KMS-11 (cell line): Measurements from ENCODE around the gene CAMK2D.

ENCODE experiments used
- H2AFZ ChIP-seq: fragments of 200-600 bp; sonication (generic); 2 replicates; pipeline ENCODE4 v1.6.1; 2016; ENCODE audit warnings: antibody characterized with exemption, mixed run types, low read depth
- H3K27ac ChIP-seq: fragments of 200-600 bp; sonication (generic); 2 replicates; pipeline ENCODE4 v1.6.1; 2016; ENCODE audit warnings: mild to moderate bottlenecking, mixed run types
- H3K27me3 ChIP-seq: fragments of 200-600 bp; sonication (generic); 2 replicates; pipeline ENCODE4 v1.6.1; 2017; ENCODE audit warnings: mild to moderate bottlenecking, low read depth, mixed run types, moderate library complexity; ENCODE audit not compliant: insufficient read depth
- H3K36me3 ChIP-seq: fragments of 200-600 bp; sonication (generic); 2 replicates; pipeline ENCODE4 v1.6.1; 2017; ENCODE audit warnings: mild to moderate bottlenecking, mixed run types; ENCODE audit not compliant: insufficient read depth
- H3K4me1 ChIP-seq: fragments of 200-600 bp; sonication (generic); 2 replicates; pipeline ENCODE4 v1.6.1; 2016; ENCODE audit warnings: mild to moderate bottlenecking, low read depth, mixed run types; ENCODE audit not compliant: poor library complexity, severe bottlenecking
- H3K4me2 ChIP-seq: fragments of 200-600 bp; sonication (generic); 2 replicates; pipeline ENCODE4 v1.7.0; 2016; ENCODE audit warnings: mild to moderate bottlenecking, mixed run types
- H3K4me3 ChIP-seq: fragments of 200-600 bp; sonication (generic); IDR thresholded peaks from 2 replicates; pipeline ENCODE4 v1.6.1; 2017; ENCODE audit warnings: low read depth, low read length, mixed read lengths; ENCODE audit not compliant: insufficient read depth
- H3K79me2 ChIP-seq: fragments of 200-600 bp; sonication (generic); 2 replicates; pipeline ENCODE4 v1.6.1; 2016; ENCODE audit warnings: low read depth, mixed run types; ENCODE audit not compliant: insufficient read depth
- H3K9ac ChIP-seq: fragments of 200-600 bp; sonication (generic); 2 replicates; pipeline ENCODE4 v1.6.1; 2016; ENCODE audit warnings: mild to moderate bottlenecking, mixed run types
- H4K20me1 ChIP-seq: fragments of 200-600 bp; sonication (generic); 2 replicates; pipeline ENCODE4 v1.6.1; 2016; ENCODE audit warnings: mild to moderate bottlenecking, mixed run types; ENCODE audit not compliant: insufficient read depth
- CTCF ChIP-seq: fragments of 200-600 bp; sonication (generic); conservative IDR thresholded peaks from 2 replicates; pipeline ENCODE4 v1.6.1; 2017; ENCODE audit warnings: low read depth, mild to moderate bottlenecking, antibody characterized with exemption, low read length, moderate library complexity, mixed read lengths

Gene CAMK2D

GRCh38 chr4:113559947-113560346, 201.6 kb downstream of the CAMK2D start:
- Histone ChIP-seq H2AFZ (no peak overlapping the region), H4K20me1 (no peaks in the 10 kb centered on the region), H3K36me3 (no peaks in the 10 kb centered on the region), H3K4me1 (peaks cover 31% of the 10 kb centered on the region), H3K4me3 (no peak overlapping the region), H3K4me2 (no peak overlapping the region), H3K9ac (no peak overlapping the region), H3K27me3 (no peaks in the 10 kb centered on the region), H3K79me2 (no peaks in the 10 kb centered on the region), H3K27ac (no peak overlapping the region)
- TF ChIP-seq CTCF = no peak

DNA sequence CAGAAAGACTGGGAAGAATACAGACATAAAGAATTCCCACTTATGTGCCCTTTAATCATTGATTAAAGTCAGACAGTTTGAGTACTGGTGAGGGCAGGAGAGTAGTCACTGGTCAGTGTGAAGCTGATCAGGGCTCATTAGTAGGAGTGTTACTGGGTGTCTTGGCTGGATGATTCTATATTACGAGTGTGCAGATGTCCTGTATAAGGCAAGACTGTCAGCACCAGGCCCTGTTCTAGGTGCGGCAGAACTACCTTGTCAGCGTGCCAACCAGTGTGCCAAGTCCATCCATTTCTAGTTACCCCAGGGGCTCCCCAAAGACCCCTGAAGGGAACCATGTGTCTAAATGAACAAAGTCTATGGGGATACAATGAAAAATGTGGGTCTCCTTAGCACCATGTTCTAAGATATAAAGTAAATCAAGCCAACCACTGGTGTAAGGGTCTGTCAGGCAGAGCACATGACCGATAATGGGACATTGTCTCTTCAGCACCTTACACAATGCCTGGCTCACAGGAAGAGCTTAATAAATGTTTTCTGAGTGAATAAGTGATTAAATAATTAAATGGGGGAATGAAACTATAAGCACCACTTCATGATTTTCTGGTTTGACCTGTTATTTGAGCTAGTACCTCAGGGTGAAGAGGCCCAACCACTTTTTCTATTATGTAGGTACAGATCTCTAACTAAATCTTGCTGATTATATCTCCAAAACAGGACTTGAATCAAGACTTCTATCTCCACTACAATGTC, 205.0 kb downstream of the CAMK2D start:
- Histone ChIP-seq H3K27me3 (no peaks in the 10 kb centered on the region), H4K20me1 (no peaks in the 10 kb centered on the region), H3K27ac (no peak overlapping the region), H3K79me2 (no peaks in the 10 kb centered on the region), H3K4me3 (no peak overlapping the region), H2AFZ (no peak overlapping the region), H3K36me3 (no peaks in the 10 kb centered on the region), H3K4me1 (no peaks in the 10 kb centered on the region), H3K4me2 (no peak overlapping the region), H3K9ac (no peak overlapping the region)
- TF ChIP-seq CTCF = no peak

DNA sequence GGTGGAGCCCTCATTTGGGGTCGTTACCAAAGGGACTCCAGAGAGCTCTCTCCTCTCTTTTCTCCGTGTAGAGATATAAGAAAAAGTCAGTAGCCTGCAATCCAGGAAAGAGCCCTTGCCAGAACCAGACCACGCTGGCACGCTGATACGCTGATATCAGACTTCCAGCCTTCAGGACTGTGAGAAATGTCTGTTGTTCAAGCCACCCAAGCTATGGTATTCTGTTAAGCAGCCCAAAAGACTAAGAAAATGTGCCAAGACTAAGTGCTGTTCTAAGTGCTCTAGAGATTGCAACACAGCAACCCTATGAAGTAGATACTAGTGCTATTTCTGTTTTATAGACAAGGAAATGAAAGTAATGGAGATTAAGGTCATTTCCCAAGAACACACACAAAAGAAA, 205.7 kb downstream of the CAMK2D start:
- no peak for TF ChIP-seq CTCF
- Histone ChIP-seq H3K36me3 (no peaks in the 10 kb centered on the region), H3K27ac (no peak overlapping the region), H3K79me2 (no peaks in the 10 kb centered on the region), H3K27me3 (no peaks in the 10 kb centered on the region), H4K20me1 (no peaks in the 10 kb centered on the region), H3K9ac (no peak overlapping the region), H3K4me2 (no peak overlapping the region), H3K4me1 (no peaks in the 10 kb centered on the region), H3K4me3 (no peak overlapping the region), H2AFZ (no peak overlapping the region)

DNA sequence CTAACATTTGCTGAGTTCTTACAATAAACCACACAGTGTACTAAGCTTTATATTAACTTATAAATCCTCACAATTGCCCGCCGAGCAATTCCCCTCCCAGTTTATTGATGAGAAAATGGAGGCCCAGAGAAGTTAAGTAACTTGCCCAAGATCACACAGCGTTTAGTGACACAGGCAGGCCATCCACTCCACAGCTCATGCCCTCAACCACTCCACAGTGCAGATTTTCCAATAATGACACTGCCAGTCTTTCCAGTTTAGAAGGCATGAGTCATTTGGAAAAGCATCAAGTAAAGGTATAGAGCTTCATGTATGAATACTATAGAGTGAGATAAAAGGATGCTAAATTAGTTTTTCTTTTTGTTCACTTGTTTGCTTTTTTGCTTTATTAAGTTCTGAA, 208.5 kb downstream of the CAMK2D start:
- Histone ChIP-seq H3K27ac (no peak overlapping the region), H3K4me3 (no peak overlapping the region), H3K79me2 (no peaks in the 10 kb centered on the region), H4K20me1 (no peaks in the 10 kb centered on the region), H3K4me1 (peaks cover 5% of the 10 kb centered on the region), H2AFZ (no peak overlapping the region), H3K4me2 (no peak overlapping the region), H3K36me3 (no peaks in the 10 kb centered on the region), H3K27me3 (no peaks in the 10 kb centered on the region), H3K9ac (no peak overlapping the region)
- no peak for TF ChIP-seq CTCF
